Breast epithelium (tissue), 4 donors: ENCODE results near the gene FAU. TPM values are rescaled to one million over a fixed set of nuclear protein-coding genes. Genes with fewer than 3 reads are reported as not detected.

Experiments used
- DNase-seq, 2 donors: peaks; one replicate each; pipeline ENCODE4 v3.0.0-alpha.2; 2019; ENCODE audit warnings: low spot score in 2 of 2
- H3K27ac ChIP-seq, 2 donors: fragments of 200-600 bp; sonication (generic) in 1 of 2; one replicate each; pipeline ENCODE4 v1.5.1; 2016 to 2019; ENCODE audit warnings: mild to moderate bottlenecking in 1 of 2
- H3K27me3 ChIP-seq, 2 donors: fragments of 200-600 bp; sonication (generic) in 1 of 2; one replicate each; pipeline versions ENCODE4 v1.5.1 to v1.6.0; 2017 to 2019; ENCODE audit warnings: control low read depth in 1 of 2, mild to moderate bottlenecking in 1 of 2
- H3K36me3 ChIP-seq: fragments of 200-600 bp; one replicate; pipeline ENCODE4 v1.5.1; 2019
- H3K4me1 ChIP-seq, 2 donors: fragments of 200-600 bp; sonication (generic); one replicate each; pipeline ENCODE4 v1.5.1; 2016 to 2019; ENCODE audit warnings: control low read depth in 1 of 2
- H3K4me3 ChIP-seq, 3 donors: fragments of 200-600 bp; sonication (generic); 1 replicate in 2 of 3; 2 replicates in 1 of 3; pipeline ENCODE4 v1.5.1; 2016 to 2019; ENCODE audit warnings: mild to moderate bottlenecking in 3 of 3, moderate library complexity in 2 of 3
- H3K9me3 ChIP-seq, 2 donors: fragments of 200-600 bp; sonication (generic) in 1 of 2; one replicate each; pipeline ENCODE4 v1.5.1; 2016 to 2019; ENCODE audit warnings: control low read depth in 1 of 2
- CTCF ChIP-seq, 3 donors: fragments of 450-650 bp; IDR thresholded peaks; one replicate each; pipeline ENCODE4 v1.5.1; 2016 to 2017; ENCODE audit warnings: antibody characterized with exemption in 3 of 3, mild to moderate bottlenecking in 3 of 3, moderate library complexity in 3 of 3
- POLR2A ChIP-seq: fragments of 450-650 bp; IDR thresholded peaks from one replicate; pipeline ENCODE4 v1.6.1; 2016; ENCODE audit warnings: antibody characterized with exemption, mild to moderate bottlenecking, moderate library complexity
- POLR2AphosphoS5 ChIP-seq, 3 donors: sonication (generic); formaldehyde crosslinking; IDR thresholded peaks; one replicate each; pipeline ENCODE4 v1.6.1; 2017; ENCODE audit warnings: antibody characterized with exemption in 3 of 3
- intact Hi-C: fragments of 100-400 bp; cut with DNase I; formaldehyde crosslinking; loops from one replicate; pipeline ENCODE4 v1.15.1; 2023; ENCODE audit warnings: low total_unique reads
- total RNA-seq, 3 donors: library from RNA; depleted of rRNA; stranded (reverse); fragments of >200 nt; gene quantifications; one replicate each; pipeline ENCODE4 v1.1.0, GENCODE V29; 2016

FAU gene
- total RNA-seq, 3 donors from 2014 or later: 786 to 1,230 (median 855) TPM

- intact Hi-C loops: no loop called here
- Histone ChIP-seq H3K4me3 (no peak overlapping the region), H3K36me3 (no peaks in the 10 kb centered on the region)
Observed at GRCh38 chr11:65103476-65103875, 18.5 kb downstream of the FAU start.

GRCh38 chr11:65102142-65103095, 19.5 kb downstream of the FAU start:
- H3K27ac ChIP-seq: peak overlapping the region; percentile 54 to 57
- DNase-seq: peak in 1 of 2 donors; percentile 54
- no peaks in the 10 kb centered on the region for H3K27me3 ChIP-seq
- H3K4me1 ChIP-seq: peaks cover 0 to 5% of the 10 kb centered on the region in 2 donors
- TF ChIP-seq POLR2A: no peak
- peak in 1 of 3 donors; percentile 9 for TF ChIP-seq POLR2AphosphoS5 (IDR thresholded peaks at IDR 0.05)
- intact Hi-C loops: no loop called here
- H3K4me3 ChIP-seq: no peak overlapping the region
- no peaks in the 10 kb centered on the region for H3K9me3 ChIP-seq
- no peaks in the 10 kb centered on the region for H3K36me3 ChIP-seq

More at GRCh38 chr11:65103476-65103875, 18.5 kb downstream of the FAU start:
- DNase-seq: no peak
- TF ChIP-seq POLR2A (no peak), CTCF (IDR thresholded peaks at IDR 0.05) (no peak), POLR2AphosphoS5 (IDR thresholded peaks at IDR 0.05) (no peak)
- H3K4me1 ChIP-seq: peaks cover 0 to 5% of the 10 kb centered on the region in 2 donors
- H3K9me3 ChIP-seq: no peaks in the 10 kb centered on the region
- H3K27ac ChIP-seq: peak overlapping the region in 1 of 2 donors; percentile 54
- H3K27me3 ChIP-seq: no peaks in the 10 kb centered on the region

- intact Hi-C loops: no loop called here
- Histone ChIP-seq H3K27ac (peak overlapping the region; percentile 50 to 54), H3K4me1 (peaks cover 0 to 10% of the 10 kb centered on the region in 2 donors), H3K9me3 (no peaks in the 10 kb centered on the region), H3K36me3 (no peaks in the 10 kb centered on the region), H3K4me3 (no peak overlapping the region), H3K27me3 (no peaks in the 10 kb centered on the region)
- DNase-seq: no peak
- TF ChIP-seq POLR2A: no peak
- no peak for TF ChIP-seq POLR2AphosphoS5 (IDR thresholded peaks at IDR 0.05)
- peak in 1 of 3 donors; percentile 25 for TF ChIP-seq CTCF (IDR thresholded peaks at IDR 0.05)
Observed at GRCh38 chr11:65100674-65101350, 21.1 kb downstream of the FAU start.

GRCh38 chr11:65096926-65097325, 25.0 kb downstream of the FAU start:
- DNase-seq: no peak
- Histone ChIP-seq H3K27ac (peak overlapping the region; percentile 96), H3K9me3 (no peaks in the 10 kb centered on the region), H3K36me3 (no peaks in the 10 kb centered on the region), H3K4me1 (peaks cover 0 to 5% of the 10 kb centered on the region in 2 donors), H3K27me3 (no peaks in the 10 kb centered on the region), H3K4me3 (peak overlapping the region; percentile 84 to 91 (median 86))
- intact Hi-C loops: no loop called here
- TF ChIP-seq POLR2A: no peak
- TF ChIP-seq CTCF (IDR thresholded peaks at IDR 0.05): no peak
- no peak for TF ChIP-seq POLR2AphosphoS5 (IDR thresholded peaks at IDR 0.05)

GRCh38 chr11:65095974-65096806, 25.7 kb downstream of the FAU start, which contains the start of gene VPS51:
VPS51 (plus strand) TSS chr11:65096214; CDS start chr11:65096251, 37 bp downstream.
- intact Hi-C loops: no loop called here
- peak within 1 kb of the TSS; percentile 84 to 91 (median 86) for H3K4me3 ChIP-seq

More at GRCh38 chr11:65095974-65096806, 25.7 kb downstream of the FAU start, which contains the start of gene VPS51:
- DNase-seq: peak; percentile 84 to 89
- H3K36me3 ChIP-seq: no peaks in the 10 kb centered on the region
- peak; percentile 77 to 96 (median 94) for TF ChIP-seq POLR2AphosphoS5 (IDR thresholded peaks at IDR 0.05)
- peak in 1 of 3 donors; percentile 21 for TF ChIP-seq CTCF (IDR thresholded peaks at IDR 0.05)
- no peak for TF ChIP-seq POLR2A
- peak within 1 kb of the TSS; percentile 96 for H3K27ac ChIP-seq
- H3K9me3 ChIP-seq: no peaks in the 10 kb centered on the region
- H3K4me1 ChIP-seq: peaks cover 0 to 5% of the 10 kb centered on the region in 2 donors
- H3K27me3 ChIP-seq: no peaks in the 10 kb centered on the region
